MM.1S (cell line): ENCODE measurements around the gene TMPRSS13.

Experiments
- EZH2 ChIP-seq: fragments of 300-600 bp; sonication (generic); optimal IDR thresholded peaks from 2 replicates; pipeline ENCODE3; 2017; ENCODE audit warnings: low read depth, mild to moderate bottlenecking, antibody characterized with exemption, low read length, mixed read lengths
- EZH2phosphoT487 ChIP-seq: fragments of 300-600 bp; sonication (generic); IDR thresholded peaks from 2 replicates; pipeline ENCODE4 v1.6.1; 2018; ENCODE audit warnings: antibody characterized with exemption, low read length
- TF ChIP-seq, protein P1 (sequence below): fragments of 300-600 bp; sonication (generic); IDR thresholded peaks from 2 replicates; pipeline ENCODE4 v1.5.1; 2016; ENCODE audit warnings: antibody characterized with exemption, low read length, mixed read lengths

DNA sequence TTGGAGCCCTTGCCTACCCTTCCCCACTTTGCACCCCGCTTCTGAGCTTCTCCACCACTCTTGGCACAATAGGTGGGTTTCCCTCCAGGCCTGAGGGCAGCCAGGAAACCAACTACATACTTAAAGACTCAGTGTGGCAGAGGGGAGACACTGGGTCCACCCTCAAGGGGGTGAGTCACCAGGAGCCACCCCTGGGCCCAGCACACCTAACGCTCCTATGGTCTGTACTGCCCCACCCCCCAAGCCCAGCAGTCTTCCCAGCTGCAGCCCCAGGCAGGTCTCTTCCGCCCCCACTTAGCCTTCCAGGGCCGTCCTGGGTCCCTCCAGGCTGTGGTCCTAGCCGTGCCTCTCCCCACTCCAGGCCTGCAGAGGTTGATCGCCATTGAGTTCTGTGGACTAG lies 3.2 kb upstream of the TMPRSS13 start:
- TF ChIP-seq, protein P1, sequence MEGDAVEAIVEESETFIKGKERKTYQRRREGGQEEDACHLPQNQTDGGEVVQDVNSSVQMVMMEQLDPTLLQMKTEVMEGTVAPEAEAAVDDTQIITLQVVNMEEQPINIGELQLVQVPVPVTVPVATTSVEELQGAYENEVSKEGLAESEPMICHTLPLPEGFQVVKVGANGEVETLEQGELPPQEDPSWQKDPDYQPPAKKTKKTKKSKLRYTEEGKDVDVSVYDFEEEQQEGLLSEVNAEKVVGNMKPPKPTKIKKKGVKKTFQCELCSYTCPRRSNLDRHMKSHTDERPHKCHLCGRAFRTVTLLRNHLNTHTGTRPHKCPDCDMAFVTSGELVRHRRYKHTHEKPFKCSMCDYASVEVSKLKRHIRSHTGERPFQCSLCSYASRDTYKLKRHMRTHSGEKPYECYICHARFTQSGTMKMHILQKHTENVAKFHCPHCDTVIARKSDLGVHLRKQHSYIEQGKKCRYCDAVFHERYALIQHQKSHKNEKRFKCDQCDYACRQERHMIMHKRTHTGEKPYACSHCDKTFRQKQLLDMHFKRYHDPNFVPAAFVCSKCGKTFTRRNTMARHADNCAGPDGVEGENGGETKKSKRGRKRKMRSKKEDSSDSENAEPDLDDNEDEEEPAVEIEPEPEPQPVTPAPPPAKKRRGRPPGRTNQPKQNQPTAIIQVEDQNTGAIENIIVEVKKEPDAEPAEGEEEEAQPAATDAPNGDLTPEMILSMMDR: no peak
- no peak for TF ChIP-seq EZH2
- no peak for TF ChIP-seq EZH2phosphoT487
